Measurements from ENCODE around the gene ITGB4.
A peak's percentile ranks its signal among the peaks of the same experiment; 100 is the strongest.
"Not testable (repeated sequence)": the region's sequence is repeated elsewhere in the genome, so short reads cannot be mapped to it uniquely, and the experiment has no call there.

ITGB4 gene

GRCh38 chr17:75758131-75758905 is 37.1 kb downstream of the ITGB4 start:
- DNase-seq (ENCODE audit: low read depth): no peak
- no peak overlapping the region for H3K4me3 ChIP-seq (ENCODE audit: low read length)

GRCh38 chr17:75759457-75759856 is 38.2 kb downstream of the ITGB4 start:
- no peak overlapping the region for H3K4me3 ChIP-seq (ENCODE audit: low read length)
- no peak for DNase-seq (ENCODE audit: low read depth)
- TF ChIP-seq, protein P1, sequence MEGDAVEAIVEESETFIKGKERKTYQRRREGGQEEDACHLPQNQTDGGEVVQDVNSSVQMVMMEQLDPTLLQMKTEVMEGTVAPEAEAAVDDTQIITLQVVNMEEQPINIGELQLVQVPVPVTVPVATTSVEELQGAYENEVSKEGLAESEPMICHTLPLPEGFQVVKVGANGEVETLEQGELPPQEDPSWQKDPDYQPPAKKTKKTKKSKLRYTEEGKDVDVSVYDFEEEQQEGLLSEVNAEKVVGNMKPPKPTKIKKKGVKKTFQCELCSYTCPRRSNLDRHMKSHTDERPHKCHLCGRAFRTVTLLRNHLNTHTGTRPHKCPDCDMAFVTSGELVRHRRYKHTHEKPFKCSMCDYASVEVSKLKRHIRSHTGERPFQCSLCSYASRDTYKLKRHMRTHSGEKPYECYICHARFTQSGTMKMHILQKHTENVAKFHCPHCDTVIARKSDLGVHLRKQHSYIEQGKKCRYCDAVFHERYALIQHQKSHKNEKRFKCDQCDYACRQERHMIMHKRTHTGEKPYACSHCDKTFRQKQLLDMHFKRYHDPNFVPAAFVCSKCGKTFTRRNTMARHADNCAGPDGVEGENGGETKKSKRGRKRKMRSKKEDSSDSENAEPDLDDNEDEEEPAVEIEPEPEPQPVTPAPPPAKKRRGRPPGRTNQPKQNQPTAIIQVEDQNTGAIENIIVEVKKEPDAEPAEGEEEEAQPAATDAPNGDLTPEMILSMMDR (conservative IDR thresholded peaks at IDR 0.05; ENCODE audit: low read depth, low read length): no peak

More at GRCh38 chr17:75758131-75758905, 37.1 kb downstream of the ITGB4 start:
- TF ChIP-seq, protein P1 (conservative IDR thresholded peaks at IDR 0.05; ENCODE audit: low read depth, low read length): peak; percentile 41

DNA sequence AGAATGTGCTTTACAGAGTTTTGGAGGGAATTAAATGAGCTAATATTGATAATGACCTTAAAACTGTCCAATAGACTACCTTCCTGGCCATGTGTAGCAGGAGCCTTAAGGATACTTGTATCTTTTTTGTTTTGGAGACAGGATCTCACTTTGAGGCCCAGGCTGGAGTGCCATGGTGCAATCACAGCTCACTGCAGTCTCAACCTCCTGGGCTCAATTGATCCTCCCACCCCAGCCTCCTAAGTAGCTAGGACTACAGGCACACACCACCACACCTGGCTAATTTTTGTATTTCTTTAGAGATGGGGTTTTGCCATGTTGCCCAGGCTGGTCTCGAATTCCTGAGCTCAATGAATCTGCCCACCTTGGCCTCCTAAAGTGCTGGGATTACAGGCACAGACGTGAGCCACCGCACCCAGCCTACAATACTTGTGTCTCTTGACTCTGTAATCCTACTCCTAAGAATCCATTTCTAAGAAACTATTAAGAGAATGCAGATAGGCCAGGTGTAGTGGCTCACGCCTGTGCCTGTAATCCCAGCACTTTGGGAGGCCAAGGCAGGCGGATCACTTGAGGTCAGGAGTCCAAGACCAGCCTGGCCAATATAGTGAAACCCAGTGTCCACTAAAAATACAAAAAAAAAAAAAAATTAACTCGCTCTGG is 38.9 kb downstream of the ITGB4 start:
- DNase-seq (ENCODE audit: low read depth): not testable (repeated sequence)

GRCh38 chr17:75762513-75763268 is 41.4 kb downstream of the ITGB4 start:
- TF ChIP-seq, protein P1 (conservative IDR thresholded peaks at IDR 0.05; ENCODE audit: low read depth, low read length): no peak
- H3K4me3 ChIP-seq (ENCODE audit: low read length): no peak overlapping the region
- no peak for DNase-seq (ENCODE audit: low read depth)

More for the DNA sequence above, 38.9 kb downstream of the ITGB4 start:
- H3K4me3 ChIP-seq (ENCODE audit: low read length): not testable (repeated sequence)

GRCh38 chr17:75763269-75763607 is 42.0 kb downstream of the ITGB4 start:
- DNase-seq (ENCODE audit: low read depth): no peak
- no peak overlapping the region for H3K4me3 ChIP-seq (ENCODE audit: low read length)
- TF ChIP-seq, protein P1 (conservative IDR thresholded peaks at IDR 0.05; ENCODE audit: low read depth, low read length): no peak

DNA sequence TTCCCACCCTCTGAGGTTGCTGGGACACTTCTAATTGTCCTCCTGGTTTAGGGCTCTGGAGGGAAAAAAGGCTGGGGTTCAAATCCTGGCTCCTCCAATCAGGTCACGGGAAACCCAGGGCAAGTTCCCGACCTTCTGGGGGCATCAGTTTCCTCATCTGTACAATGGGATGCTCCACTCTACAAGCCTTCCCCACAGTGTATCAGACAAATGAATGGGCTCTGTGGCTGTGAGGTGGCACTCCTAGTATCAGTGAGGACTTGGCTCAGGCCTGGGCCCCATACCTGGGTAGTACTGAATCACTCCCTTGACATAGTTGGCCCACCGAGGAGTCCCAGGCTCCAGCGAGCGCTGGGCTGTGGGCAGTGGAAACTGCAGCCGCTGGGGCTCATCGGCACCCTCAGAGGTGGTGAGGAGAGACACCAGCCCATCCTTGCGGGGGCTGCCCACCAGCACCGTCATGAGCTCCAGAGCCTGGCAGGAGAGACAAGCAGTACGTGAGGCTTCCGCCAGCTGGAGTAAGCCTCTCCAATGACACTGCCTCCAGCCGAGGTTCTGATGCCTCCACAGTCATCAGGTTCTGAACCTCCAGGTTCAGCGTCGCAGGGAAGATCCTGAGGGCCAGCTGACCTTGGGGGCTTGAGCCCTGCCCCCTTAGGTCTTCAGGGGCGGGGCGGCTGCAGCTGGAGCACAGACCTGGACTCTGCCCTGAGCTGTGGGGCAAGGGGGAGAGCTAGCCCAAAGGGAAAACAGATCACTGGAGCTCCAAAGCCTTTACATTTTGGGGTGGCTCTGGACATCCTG is 42.6 kb downstream of the ITGB4 start:
- H3K4me3 ChIP-seq (ENCODE audit: low read length): peak overlapping the region; percentile 49
- no peak for DNase-seq (ENCODE audit: low read depth)
- TF ChIP-seq, protein P1 (conservative IDR thresholded peaks at IDR 0.05; ENCODE audit: low read depth, low read length): no peak

- TF ChIP-seq, protein P1 (conservative IDR thresholded peaks at IDR 0.05; ENCODE audit: low read depth, low read length): no peak
- peak overlapping the region; percentile 49 for H3K4me3 ChIP-seq (ENCODE audit: low read length)
- DNase-seq (ENCODE audit: low read depth): no peak
Observed at GRCh38 chr17:75764417-75764710, 43.1 kb downstream of the ITGB4 start.
